Measurements from ENCODE around the gene TCERG1L. TPM values are rescaled to one million over a fixed set of nuclear protein-coding genes. Genes with fewer than 3 reads are reported as not detected.

TCERG1L gene
- total RNA-seq, 1 experiment from 2014 or later, result not detected

DNA sequence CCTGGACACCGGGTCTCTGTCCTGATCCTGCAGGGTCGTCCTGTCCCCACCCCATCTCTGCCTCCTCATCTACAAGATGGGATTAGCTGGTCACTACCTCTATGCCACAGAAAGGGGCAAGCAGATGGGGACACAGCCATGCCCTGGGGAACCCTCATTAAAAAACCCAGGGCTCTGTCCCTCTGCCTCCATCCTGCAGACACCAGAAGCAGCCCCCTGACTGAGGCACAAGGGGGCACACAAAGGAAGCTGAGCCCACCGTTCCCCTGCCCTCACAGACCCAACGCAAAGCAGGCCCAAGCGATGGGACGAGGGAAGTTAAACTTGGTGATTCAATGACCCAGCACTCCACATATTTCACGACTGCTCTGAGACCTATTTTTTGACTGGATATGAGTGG lies 142.4 kb downstream of the TCERG1L start:
- TF ChIP-seq, protein P1, sequence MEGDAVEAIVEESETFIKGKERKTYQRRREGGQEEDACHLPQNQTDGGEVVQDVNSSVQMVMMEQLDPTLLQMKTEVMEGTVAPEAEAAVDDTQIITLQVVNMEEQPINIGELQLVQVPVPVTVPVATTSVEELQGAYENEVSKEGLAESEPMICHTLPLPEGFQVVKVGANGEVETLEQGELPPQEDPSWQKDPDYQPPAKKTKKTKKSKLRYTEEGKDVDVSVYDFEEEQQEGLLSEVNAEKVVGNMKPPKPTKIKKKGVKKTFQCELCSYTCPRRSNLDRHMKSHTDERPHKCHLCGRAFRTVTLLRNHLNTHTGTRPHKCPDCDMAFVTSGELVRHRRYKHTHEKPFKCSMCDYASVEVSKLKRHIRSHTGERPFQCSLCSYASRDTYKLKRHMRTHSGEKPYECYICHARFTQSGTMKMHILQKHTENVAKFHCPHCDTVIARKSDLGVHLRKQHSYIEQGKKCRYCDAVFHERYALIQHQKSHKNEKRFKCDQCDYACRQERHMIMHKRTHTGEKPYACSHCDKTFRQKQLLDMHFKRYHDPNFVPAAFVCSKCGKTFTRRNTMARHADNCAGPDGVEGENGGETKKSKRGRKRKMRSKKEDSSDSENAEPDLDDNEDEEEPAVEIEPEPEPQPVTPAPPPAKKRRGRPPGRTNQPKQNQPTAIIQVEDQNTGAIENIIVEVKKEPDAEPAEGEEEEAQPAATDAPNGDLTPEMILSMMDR (IDR thresholded peaks at IDR 0.05; ENCODE audit: unreplicated experiment), result no peak
- BruUV-seq (replicated peaks), result no TSS peak
- Mint-ChIP-seq H3K27ac (ENCODE audit: unreplicated experiment) (no peak overlapping the region), H3K36me3 (ENCODE audit: insufficient read depth, unreplicated experiment) (no peaks in the 10 kb centered on the region), H3K9me3 (ENCODE audit: low read depth, unreplicated experiment) (peaks cover 6% of the 10 kb centered on the region), H3K4me3 (ENCODE audit: low read depth, unreplicated experiment) (no peak overlapping the region), H3K27me3 (ENCODE audit: unreplicated experiment) (no peaks in the 10 kb centered on the region), H3K4me1 (ENCODE audit: low read depth, unreplicated experiment) (no peaks in the 10 kb centered on the region)
- CTCF ChIA-PET, result no interaction called here
- no peak for DNase-seq
- intact Hi-C loops (cut with micrococcal nuclease; ENCODE audit: unreplicated experiment), result no loop called here

- Mint-ChIP-seq H3K36me3 (ENCODE audit: insufficient read depth, unreplicated experiment) (no peaks in the 10 kb centered on the region), H3K4me3 (ENCODE audit: low read depth, unreplicated experiment) (no peak overlapping the region), H3K27ac (ENCODE audit: unreplicated experiment) (no peak overlapping the region), H3K4me1 (ENCODE audit: low read depth, unreplicated experiment) (no peaks in the 10 kb centered on the region), H3K27me3 (ENCODE audit: unreplicated experiment) (no peaks in the 10 kb centered on the region), H3K9me3 (ENCODE audit: low read depth, unreplicated experiment) (peaks cover 6% of the 10 kb centered on the region)
- BruUV-seq (replicated peaks), result no TSS peak
- CTCF ChIA-PET, result no interaction called here
- TF ChIP-seq, protein P1 (IDR thresholded peaks at IDR 0.05; ENCODE audit: unreplicated experiment), result no peak
- intact Hi-C loops (cut with micrococcal nuclease; ENCODE audit: unreplicated experiment), result no loop called here
- no peak for DNase-seq
These were observed 143.2 kb downstream of the TCERG1L start for GRCh38 chr10:131168238-131168875.

GRCh38 chr10:131167036-131167860 lies 144.3 kb downstream of the TCERG1L start:
- Mint-ChIP-seq H3K4me3 (ENCODE audit: low read depth, unreplicated experiment) (no peak overlapping the region), H3K27ac (ENCODE audit: unreplicated experiment) (no peak overlapping the region), H3K4me1 (ENCODE audit: low read depth, unreplicated experiment) (no peaks in the 10 kb centered on the region), H3K27me3 (ENCODE audit: unreplicated experiment) (no peaks in the 10 kb centered on the region), H3K9me3 (ENCODE audit: low read depth, unreplicated experiment) (peaks cover 6% of the 10 kb centered on the region), H3K36me3 (ENCODE audit: insufficient read depth, unreplicated experiment) (no peaks in the 10 kb centered on the region)
- DNase-seq, result no peak
- CTCF ChIA-PET, result no interaction called here
- intact Hi-C loops (cut with micrococcal nuclease; ENCODE audit: unreplicated experiment), result no loop called here
- TF ChIP-seq, protein P1 (IDR thresholded peaks at IDR 0.05; ENCODE audit: unreplicated experiment), result no peak
- no TSS peak for BruUV-seq (replicated peaks)

GRCh38 chr10:131166486-131166885 lies 145.0 kb downstream of the TCERG1L start:
- Mint-ChIP-seq H3K27me3 (ENCODE audit: unreplicated experiment) (no peaks in the 10 kb centered on the region), H3K9me3 (ENCODE audit: low read depth, unreplicated experiment) (peaks cover 6% of the 10 kb centered on the region), H3K36me3 (ENCODE audit: insufficient read depth, unreplicated experiment) (no peaks in the 10 kb centered on the region), H3K4me1 (ENCODE audit: low read depth, unreplicated experiment) (no peaks in the 10 kb centered on the region), H3K27ac (ENCODE audit: unreplicated experiment) (no peak overlapping the region), H3K4me3 (ENCODE audit: low read depth, unreplicated experiment) (no peak overlapping the region)
- no TSS peak for BruUV-seq (replicated peaks)
- no peak for DNase-seq
- TF ChIP-seq, protein P1 (IDR thresholded peaks at IDR 0.05; ENCODE audit: unreplicated experiment), result no peak
- intact Hi-C loops (cut with micrococcal nuclease; ENCODE audit: unreplicated experiment), result no loop called here
- CTCF ChIA-PET, result no interaction called here

All from Calu3 (cell line).